GM12865 (cell line): ENCODE measurements around the gene PDE4D.

Source experiments
- DNase-seq: peaks from one replicate; pipeline ENCODE4 v3.0.0; 2010; ENCODE audit warnings: low read depth
- H3K4me3 ChIP-seq: 2 replicates; pipeline ENCODE4 v1.5.1; 2011; ENCODE audit warnings: mild to moderate bottlenecking, low read depth, low read length, control low read depth
- TF ChIP-seq, protein P1 (sequence below): IDR thresholded peaks from 2 replicates; pipeline ENCODE4 v1.5.1; 2011; ENCODE audit warnings: low read length, control low read depth, low read depth, inconsistent platforms; ENCODE audit not compliant: insufficient read depth; ENCODE audit errors: missing control alignments

The PDE4D gene

DNA sequence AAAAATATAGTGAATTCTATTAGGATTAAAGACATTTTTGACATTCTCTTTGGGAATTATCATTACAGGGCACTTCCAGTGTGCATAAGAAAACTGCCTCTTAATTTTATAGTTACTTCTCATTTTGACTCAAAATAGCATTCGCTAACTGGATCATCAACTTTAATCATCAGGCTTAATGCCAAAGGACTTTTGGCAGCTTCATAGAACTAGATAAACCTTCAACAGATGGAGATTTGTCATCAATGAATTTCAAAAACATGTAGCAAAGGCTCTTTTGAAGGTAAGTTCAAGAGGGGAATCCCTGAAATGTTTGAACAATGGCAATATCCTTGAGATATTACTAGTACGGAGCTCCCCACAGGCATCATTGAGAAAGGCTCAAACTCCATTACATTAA lies 447.2 kb downstream of the PDE4D start:
- H3K4me3 ChIP-seq: no peak overlapping the region
- TF ChIP-seq, protein P1, sequence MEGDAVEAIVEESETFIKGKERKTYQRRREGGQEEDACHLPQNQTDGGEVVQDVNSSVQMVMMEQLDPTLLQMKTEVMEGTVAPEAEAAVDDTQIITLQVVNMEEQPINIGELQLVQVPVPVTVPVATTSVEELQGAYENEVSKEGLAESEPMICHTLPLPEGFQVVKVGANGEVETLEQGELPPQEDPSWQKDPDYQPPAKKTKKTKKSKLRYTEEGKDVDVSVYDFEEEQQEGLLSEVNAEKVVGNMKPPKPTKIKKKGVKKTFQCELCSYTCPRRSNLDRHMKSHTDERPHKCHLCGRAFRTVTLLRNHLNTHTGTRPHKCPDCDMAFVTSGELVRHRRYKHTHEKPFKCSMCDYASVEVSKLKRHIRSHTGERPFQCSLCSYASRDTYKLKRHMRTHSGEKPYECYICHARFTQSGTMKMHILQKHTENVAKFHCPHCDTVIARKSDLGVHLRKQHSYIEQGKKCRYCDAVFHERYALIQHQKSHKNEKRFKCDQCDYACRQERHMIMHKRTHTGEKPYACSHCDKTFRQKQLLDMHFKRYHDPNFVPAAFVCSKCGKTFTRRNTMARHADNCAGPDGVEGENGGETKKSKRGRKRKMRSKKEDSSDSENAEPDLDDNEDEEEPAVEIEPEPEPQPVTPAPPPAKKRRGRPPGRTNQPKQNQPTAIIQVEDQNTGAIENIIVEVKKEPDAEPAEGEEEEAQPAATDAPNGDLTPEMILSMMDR: no peak

DNA sequence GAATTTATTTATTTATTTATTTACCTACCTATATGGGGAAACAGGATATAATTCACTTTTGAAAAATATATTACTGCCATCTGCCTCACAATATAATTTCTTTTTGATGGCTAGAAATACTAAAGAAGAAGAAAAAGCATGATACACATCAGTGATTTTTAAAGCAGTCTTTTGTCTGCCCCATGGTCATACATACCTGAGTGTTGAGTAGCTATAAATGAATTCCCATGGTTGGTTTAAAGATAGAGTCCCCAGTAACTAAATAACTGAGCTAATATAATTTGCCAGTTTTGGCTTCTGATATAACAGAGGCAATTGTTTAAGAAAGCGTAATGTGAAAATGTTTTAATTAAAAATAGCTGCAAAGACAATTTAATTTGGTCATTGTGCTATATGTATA lies 447.8 kb downstream of the PDE4D start:
- no peak for DNase-seq
- TF ChIP-seq, protein P1: no peak
- no peak overlapping the region for H3K4me3 ChIP-seq

More for the DNA sequence above, 447.2 kb downstream of the PDE4D start:
- DNase-seq: no peak

DNA sequence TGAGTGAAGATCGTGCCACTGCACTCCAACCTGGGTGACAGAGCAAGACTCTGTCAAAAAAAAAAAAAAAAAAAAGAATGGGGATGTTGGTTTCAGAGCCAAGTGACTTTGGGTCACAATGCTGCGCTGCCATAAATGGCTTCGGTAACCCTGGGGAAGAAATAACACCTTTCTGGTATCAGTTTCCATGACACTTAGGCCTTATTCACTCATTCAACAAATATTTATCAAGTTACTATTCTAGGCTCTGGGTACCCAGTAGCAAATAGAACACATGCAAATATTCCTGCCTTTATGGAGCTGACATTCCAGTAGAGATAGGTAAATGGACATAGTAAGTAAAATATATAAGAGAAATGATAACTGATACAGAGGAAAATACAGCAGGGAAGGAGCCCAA lies 454.2 kb downstream of the PDE4D start:
- no peak overlapping the region for H3K4me3 ChIP-seq
- TF ChIP-seq, protein P1: no peak
- no peak for DNase-seq

DNA sequence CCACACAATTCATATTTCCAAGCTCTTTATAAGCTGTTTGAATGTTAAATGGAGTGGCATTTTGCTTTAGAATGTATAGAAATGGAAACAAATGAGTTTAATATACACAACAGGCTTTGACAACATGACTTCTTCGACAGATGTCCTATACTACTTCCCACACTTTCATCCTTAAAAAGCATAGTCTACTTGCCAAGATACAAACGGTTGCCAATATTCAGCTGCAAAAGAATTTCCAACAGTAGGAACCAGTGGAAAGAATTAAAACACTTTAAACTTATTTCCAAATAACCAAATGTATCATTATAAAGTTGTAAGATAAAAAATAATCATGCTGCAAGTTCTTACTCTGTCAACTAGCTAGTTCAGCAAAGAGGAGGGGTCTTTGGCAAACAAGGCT lies 456.4 kb downstream of the PDE4D start:
- TF ChIP-seq, protein P1: no peak
- no peak for DNase-seq
- H3K4me3 ChIP-seq: no peak overlapping the region

DNA sequence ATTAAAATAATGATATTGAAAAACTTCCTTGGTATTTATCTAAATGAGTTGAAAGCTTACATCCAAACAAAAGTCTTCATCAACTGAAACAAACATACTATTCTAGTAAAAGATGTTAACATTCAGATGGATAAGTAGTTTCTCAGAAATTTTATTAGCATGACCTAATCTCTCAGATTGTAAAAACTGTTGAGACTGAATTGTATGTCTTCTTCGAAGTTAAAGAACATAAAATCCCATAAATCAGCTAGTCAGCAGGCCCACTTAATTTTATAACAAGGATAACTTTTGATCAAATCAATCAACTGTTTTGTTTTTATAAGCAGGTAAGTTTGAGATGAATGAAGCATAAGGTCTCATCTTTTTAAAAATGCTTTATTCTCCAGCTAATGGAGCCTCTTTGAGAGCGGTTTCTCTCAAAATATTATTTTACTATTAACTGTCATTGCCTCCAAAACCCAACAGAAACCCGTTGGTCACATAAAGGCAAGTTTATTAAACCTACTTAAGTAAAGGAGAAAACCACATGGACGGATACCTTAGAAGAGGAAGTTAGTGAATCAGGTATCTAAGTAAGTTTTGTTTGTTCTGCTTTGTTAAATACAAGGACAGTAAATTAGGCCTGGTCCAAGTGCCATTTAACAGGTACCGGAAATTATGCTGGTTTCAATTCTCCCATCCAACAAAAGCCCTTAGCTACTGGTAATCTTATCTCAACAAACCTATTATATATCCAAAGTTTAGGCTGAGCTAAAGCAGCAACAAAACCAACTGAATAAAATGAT lies 457.0 kb downstream of the PDE4D start:
- no peak for DNase-seq
- TF ChIP-seq, protein P1: no peak
- H3K4me3 ChIP-seq: no peak overlapping the region

DNA sequence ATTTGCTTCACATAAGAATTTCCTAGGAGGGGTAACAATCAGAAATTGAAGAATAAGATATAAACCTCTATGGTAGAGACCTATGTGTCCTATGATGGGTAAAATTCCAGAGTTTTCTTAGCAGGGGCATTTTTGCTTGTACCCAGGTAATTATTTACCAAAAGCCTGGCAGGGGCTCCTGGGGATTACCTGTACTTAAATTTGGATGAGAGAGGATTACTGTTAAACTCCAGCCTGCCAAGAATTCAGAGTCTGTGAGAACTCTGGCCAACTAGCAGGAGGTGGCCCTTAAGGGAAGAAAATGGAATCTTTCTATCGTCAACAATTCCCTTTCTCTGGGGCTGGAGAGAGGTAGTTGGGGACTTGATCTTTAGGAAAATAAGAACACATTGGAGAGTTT lies 460.4 kb downstream of the PDE4D start:
- no peak overlapping the region for H3K4me3 ChIP-seq
- DNase-seq: no peak
- TF ChIP-seq, protein P1: no peak
